Stimulated activated CD4-positive, alpha-beta T cell treated with anti-CD3 and anti-CD28 coated beads, Interleukin-1b, Interleukin-23, amount 100 ng/mL, for 48 hours (primary cell): ENCODE measurements around the gene ZNF469.

Experiments used
- DNase-seq: peaks from one replicate; pipeline ENCODE4 v3.0.0-alpha.2; 2020

The ZNF469 gene, protein sequence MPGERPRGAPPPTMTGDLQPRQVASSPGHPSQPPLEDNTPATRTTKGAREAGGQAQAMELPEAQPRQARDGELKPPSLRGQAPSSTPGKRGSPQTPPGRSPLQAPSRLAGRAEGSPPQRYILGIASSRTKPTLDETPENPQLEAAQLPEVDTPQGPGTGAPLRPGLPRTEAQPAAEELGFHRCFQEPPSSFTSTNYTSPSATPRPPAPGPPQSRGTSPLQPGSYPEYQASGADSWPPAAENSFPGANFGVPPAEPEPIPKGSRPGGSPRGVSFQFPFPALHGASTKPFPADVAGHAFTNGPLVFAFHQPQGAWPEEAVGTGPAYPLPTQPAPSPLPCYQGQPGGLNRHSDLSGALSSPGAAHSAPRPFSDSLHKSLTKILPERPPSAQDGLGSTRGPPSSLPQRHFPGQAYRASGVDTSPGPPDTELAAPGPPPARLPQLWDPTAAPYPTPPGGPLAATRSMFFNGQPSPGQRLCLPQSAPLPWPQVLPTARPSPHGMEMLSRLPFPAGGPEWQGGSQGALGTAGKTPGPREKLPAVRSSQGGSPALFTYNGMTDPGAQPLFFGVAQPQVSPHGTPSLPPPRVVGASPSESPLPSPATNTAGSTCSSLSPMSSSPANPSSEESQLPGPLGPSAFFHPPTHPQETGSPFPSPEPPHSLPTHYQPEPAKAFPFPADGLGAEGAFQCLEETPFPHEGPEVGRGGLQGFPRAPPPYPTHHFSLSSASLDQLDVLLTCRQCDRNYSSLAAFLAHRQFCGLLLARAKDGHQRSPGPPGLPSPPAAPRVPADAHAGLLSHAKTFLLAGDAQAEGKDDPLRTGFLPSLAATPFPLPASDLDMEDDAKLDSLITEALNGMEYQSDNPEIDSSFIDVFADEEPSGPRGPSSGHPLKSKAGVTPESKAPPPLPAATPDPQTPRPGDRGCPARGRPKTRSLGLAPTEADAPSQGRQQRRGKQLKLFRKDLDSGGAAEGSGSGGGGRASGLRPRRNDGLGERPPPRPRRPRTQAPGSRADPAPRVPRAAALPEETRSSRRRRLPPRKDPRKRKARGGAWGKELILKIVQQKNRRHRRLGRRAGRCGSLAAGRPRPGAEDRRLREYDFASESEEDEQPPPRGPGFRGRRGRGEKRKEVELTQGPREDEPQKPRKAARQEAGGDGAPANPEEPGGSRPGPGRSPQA (N-terminal part only)

DNA sequence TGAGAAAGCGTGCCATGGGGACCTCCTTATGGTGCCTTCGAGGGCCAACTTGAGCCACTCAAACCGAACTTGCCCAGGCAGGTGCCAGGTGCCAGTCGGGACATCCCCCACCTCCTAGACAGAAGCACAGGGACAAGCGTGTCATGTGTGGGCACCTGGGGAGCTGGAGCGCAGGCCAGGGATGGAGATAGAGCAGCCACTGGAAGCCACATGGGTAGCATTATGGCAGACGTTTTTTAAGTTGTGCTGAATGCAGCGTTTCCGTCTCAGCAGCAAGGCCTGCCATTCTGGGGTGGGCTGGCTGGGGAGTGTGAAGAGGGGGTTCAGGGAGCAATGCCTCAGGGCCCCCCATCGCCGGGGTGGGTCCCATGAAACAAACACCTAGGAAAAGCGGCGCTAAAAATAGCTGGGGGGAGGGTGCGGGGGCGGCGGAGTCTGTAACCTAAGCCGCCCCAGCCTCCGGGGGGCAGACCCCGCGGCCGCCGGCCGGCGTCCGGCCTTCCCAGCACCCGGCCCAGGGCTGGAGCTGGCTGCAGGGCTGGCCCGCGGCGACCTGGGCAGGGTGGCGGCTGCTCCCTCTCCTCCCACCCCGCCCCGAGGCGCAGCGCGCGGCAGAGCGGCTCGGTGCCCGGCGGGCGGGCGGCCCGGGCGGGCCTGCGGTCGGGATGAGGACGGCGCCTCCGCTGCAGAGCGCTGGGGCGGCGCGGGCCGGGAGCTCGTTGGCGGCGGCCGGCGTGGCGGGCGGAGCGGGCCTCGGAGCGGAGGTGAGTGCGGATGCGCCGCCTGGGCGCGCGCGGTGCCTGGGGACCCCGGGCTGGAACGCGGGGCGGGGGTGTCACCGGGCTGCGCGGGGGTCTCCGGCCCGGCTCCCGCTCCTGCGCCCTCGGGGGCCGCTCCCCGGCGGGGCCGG lies at the start of gene ZNF469:
ZNF469 (plus strand) TSS at position 469 of the 910 bp plus-strand sequence. CDS start 44,512 bp downstream, outside the sequence.
- DNase-seq, result no peak

DNA sequence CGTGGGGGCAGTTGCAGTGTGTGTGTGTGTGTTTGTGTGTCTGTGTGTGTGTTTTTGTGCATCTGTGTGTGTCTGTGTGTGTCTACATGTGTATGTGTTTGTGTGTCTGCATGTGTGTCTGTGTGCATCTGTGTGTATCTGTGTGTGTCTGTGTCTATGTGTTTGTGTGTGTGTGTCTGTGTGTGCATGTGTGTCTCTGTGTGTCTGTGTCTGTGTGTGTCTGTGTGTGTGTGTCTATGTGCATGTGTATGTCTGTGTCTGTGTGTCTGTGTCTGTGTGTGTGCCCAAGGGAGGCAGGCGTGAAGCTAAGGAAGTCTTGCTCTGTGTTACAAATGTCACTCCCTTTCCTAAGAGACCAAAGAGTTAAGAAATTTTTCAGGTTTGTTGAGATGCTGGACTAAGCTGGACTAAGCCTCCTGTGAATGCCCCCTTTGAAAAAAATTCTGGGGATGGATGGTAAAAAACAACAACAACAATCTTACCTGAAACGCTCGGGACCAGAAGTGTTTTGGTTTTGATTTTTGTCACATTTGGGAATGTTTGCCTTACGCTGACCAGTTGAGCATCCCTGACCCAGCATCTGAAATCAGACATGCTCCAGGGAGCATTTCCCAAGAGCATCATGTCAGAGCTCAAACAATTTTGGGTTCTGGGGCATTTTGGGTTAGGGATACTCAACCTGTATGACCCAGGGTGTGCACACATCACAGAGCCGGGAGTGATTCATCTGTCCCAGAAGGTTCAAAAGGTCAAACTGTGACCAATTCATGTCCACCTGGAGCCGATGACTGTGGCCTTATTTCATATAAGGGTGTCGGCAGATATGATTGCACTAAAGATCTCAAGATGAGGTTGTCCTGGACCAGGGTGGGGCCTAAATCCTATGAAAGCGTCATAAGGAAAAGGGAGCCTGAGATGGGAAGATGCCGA lies 48.6 kb upstream of the ZNF469 start:
- DNase-seq, result no peak

DNA sequence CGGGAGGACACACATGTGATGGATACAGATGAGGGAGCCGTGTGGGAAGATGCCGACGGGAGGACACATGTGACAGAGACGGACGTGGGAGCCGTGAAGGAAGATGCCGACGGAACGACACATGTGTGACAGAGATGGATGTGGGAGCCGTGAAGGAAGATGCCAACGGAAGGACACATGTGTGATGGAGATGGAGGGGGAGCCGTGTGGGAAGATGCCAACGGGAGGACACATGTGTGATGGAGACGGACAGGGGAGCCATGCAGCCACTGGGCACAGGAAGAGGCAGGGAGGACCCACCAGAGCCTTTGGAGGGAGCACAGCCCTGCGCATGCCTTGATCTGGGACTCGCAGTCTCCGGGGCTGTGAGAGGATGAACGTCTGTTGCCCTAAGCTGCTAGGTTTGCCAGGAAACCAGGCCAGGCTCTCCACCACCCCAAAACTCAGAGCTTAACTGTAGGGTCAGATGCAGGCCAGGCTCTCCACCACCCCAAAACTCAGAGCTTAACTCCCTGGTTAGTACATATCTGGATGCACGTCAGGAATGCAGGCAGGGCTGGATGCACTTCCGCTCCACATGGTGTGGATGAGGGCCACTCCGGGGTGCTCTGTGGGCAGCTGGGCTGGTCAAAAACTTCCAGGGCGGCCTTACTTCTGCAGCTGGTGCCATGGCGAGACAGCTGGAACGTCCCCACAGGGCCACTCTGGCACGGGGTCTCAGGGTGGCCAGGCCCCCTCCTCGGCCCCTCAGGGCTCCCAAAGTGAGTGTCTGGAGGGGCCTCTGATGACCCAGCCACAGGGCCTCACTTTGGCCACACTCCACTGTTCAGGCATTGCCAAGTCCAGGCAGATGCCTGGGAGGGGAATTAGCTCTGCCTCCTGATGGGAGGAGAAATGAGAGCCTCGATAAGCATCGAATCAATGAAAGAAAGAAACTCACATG lies 47.7 kb upstream of the ZNF469 start:
- DNase-seq, result no peak

DNA sequence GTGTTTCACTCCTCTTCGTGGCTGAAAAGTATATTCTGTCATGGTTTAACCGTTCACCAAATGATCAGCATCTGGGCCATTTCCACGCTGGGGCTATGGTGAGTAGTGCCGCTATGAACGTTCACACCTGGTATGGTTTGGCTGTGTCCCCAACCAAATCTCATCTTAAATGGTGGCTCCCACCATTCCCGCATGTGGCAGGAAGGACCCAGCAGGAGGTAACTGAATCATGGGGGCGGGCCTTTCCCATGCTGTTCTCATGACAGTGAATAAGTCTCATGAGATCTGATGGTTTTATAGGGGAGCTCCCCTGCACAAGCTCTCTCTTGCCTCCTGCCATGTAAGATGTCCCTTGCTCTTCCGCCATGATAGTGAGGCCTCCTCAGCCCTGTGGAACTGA lies 45.7 kb upstream of the ZNF469 start:
- no peak for DNase-seq

DNA sequence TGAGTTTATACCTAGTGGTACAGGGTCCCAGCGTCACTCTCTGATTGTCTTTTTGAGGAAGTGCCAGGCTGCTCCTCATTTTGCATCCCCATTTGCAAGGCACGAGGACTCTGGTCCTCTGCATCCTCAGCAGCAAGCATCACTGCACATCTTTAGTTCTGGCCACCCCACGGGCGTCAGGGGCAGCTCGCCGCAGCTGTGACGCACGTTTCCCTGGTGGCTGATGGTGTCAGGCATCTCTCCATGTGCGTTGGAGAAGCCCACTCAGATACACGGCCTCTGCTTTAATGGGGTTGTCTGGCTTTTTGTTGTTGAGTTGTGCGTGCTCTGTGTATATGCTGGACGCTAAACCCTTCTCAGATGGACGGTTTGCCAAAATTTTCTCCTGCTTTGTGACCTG lies 45.2 kb upstream of the ZNF469 start:
- DNase-seq, result no peak

DNA sequence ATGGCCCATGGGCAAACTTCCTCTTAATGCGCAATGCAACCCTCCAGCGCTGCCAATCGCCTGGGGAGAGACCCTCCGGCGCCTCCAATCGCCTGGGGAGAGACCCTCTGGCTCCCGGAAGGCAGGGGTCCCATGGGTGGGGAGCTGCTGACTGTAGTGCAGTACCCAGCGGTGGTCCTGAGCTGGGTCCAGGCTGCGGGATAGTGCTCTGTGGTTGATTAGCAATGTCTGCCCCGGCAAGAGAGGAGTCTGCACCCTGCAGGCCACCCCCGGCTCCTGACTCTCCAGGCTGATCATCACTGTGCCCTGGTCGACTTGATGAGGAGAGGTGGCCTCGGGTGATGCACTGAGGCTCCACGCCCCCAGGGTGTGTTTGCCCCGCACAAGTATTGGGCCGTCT lies 44.6 kb upstream of the ZNF469 start:
- no peak for DNase-seq

DNA sequence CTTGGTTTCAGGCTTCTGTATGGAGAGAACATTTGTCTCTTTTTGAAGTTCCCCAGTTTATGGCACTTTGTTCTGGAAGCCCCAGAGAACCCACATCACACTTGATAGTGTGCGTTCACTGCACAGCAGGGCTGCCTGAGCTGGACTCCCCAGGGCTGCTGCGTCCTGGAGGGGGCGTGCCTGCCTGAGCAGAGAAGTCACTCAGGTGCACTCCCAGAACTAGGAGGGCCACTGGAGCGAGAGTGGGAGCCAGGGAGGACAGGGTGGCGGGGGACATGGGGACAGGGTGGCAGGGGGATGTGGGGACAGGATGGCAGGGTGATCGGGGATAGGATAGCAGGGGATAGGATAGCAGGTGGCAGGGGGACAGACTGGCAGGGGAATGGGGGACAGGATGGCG lies 43.9 kb upstream of the ZNF469 start:
- DNase-seq, result no peak

DNA sequence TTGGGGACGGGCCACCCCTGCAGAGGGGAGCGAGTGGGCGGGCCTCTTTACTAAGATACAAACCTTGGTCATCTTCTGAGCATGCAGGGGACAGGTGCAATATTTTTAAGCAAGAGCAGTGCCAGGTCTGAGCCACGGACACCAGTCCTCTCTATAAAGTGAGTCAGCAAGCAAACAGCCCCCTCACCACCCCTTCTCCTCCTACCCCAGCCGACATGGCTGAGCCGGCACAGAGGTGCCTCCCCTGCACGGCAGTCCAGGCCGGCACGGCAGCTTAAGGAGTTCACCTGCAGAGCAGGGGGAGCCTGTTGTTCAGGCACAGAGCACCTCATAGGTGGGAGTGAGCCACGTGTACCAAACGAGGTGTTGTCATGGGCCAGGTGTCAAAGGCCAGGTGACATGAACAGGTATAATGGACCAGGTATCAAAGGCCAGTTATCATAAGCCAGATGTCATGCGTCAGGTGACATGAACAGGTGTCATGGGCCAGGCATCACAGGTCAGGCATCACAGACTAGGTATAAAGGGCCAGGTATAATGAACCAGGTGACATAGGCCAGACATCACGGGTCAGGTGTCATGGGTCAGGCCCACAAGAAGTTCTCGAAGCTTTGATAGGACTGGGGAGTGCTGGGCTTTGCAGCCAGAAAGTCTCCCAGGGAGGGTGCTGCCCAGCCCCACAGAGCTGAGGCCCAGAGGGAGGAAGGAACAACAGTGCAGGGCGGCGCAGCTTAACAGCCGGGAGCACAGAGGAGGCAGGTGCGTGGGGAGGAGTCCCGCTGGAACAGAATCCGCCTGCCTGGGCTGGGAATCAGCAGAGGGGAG lies 42.6 kb upstream of the ZNF469 start:
- no peak for DNase-seq

DNA sequence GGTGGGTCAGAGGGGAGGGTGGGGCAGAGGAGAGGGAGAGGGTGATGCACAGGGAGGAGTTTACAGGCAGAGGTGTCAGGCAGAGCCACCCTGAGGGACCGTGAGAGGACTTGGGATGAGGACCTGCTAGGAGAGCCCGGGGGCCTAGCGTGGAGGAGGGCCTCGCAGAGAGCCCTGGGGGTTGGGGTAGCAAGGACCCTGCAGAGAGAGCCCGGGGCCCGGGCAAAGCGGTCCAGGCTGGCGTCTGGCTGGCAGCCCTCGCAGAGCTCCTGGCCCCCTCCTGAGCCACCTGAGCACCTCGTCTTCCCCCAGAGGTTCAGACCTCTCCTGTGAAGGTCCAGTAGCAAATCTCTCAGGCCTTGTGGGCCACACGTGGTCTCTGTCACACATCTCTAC lies 42.0 kb upstream of the ZNF469 start:
- DNase-seq, result no peak

DNA sequence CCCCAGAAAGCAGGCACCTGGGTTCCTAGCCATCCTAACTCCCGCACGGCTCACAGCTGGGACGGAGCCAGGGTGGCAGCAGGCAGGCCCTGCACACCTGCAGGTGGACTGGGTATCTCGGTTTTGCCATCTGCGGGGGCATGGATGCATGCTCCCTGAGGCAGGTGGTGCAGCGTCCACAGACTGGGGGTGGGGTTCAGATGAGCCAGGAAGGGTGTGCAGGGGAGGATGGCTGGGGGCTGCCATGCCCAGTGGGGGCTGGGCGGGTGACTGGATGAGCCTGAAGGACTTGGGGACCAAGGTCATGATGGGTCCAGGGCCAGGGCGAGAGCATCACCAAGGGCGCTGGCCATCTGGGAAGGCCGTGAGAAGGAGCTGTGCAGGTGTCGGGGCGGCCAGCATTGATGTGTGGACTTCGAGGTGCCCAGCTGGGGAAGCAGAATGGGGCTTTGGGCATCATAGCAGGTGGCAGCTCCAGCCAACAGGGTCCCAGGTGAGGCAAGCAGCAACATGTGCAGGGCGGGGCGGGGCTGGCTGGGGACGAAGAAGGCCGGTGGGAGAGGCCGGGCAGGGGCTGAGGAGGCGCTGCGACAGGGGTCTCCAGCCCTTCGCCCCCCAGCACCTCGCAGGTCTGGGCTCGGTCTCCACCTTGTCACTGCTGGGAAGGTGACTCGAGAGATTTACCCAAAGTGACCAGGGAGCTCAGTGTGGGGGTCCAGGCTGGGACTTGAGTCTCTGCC lies 41.0 kb upstream of the ZNF469 start:
- no peak for DNase-seq

DNA sequence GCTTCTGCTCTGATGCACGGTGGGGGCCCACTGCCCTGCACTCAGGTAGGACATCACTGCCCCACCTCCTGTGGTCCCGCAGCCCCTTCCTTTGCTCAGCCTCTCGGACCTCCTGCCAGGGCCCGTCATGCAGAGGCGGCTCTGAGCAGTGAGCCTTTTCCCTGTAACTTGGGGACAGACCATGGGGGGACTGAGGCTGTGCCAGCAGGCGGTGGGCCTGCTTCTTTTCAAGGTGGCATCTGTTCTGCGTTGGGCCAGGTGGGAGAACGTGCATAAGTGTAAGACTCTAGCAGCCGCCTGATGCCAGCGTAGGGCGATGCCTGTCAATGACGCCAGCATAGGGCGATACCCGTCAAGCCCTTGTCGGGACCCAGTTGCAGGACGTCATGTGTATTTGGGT lies 40.3 kb upstream of the ZNF469 start:
- no peak for DNase-seq

DNA sequence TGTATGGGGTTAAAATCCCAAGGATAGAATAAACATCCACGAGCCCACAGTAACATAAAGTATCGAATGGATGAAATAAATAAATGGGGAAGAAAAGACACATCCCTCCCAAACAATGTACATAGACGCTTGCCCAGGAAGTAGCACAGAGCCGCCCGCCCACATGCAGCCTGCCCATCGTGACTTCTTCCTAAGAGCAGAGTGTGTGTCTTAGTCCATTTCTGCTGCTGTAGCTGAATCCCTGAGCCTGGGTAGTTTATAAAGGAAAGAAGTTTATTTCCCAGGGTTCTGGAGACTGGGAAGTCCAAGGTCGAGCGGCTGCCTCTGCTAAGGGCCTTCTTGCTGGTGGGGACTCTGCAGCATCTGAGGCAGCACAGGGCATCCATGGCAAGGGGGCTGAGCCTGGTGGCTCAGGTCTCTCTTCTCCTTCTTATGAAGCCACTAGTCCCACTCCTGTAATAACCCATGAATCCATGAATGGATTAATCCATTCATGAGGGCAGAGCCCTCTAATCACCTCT lies 39.4 kb upstream of the ZNF469 start:
- no peak for DNase-seq

DNA sequence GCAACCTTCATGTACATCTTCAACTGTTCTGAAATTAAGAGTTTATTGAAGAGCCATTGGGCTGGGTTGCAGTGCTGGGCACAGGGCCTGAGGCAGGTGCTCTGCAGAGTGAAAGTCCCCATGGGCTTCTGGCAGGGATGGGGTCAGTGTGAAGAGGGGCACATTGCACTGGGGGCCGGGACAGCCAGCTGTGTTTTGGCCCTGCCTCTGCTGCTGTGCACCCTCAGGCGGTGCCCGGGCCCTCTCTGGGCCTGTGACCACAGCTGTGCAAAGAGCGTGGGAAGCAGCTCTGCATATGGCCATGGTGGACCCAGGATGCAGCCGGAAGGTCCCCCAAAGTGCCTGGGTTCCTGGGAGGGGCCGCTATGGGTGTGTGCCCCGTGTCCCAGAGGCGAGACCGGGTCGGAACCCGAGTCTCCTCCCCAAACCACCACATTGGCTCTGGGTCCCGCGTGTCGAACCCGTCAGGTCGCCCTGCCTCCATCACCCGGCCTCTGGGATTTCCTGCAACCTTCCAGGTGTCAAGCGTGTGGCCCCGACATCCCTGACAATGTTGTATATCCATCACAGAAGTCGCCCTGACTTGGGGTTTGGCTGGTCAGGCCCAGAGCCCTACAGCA lies 38.2 kb upstream of the ZNF469 start:
- no peak for DNase-seq

DNA sequence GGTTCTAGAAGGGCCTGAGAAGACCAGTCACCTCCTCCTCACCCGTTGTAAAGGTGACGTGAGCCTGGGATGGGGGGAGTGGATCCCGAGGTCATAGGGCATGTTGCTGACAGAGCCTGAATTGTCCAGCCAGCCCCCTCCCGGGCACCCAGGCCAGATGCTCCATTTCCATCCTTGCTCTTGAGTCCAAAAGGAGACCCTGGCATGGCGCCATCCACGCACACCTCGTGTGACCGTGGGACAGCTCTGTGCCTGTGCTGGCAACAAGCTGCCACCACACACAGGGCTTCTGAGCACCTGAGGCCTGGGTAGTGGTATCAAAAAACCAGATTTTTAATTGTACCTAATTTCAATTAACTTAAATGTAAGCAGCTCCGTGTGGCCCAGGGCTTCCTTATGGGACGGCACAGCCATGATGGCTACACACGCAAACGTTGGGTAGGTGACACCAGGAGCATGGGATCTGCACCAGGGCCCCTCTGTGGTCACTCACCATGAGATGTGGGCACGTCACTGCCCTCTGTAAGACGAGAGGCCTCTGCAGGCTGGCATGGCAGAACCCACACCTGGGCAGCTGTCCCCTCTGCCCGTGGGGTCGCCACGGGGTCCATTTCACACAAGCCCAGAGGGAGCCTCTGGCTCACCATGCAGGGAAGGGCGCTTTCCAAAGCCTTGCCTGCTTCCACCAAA lies 37.6 kb upstream of the ZNF469 start:
- no peak for DNase-seq

DNA sequence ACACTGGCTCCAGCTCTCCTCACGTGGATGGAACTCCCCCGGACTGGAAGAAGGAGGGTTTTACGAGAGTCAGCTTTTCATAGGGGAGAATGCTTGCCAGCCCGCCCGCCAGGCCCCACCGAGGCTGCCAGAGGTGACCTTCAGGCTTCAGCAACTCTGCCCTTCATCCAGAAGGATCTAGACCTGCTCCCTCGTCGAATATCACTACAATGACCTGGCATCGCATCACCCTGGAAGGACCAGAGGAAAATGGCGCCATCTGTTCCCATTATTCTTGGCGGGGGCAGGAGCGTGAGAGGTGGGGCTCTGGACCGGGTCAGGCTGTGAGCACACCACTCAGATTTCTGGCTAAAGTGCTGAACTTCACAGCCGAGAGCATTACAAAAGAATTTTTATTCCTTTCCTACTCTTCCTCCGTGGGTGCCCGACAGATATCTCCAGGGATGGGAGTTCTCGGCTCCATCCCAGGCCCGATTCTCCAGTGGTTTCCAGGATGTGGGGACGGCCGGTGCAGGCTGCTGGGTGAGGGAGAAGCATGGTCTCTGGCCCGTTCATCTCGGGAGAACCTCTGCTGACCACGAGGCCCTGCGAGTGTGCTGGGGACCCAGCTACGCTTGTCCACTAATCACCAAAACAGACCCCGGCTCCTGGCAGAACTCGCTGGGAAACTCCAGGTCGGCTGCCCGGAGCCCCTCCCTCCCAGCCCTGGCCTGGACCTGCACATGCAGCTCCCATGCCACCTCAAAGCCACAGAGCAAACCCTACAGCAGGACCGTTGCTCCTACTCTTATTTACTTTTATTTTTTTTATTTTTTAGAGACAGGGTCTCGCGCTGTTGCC lies 36.8 kb upstream of the ZNF469 start:
- no peak for DNase-seq
